ENCODE measurements around the gene PWWP2B.

PWWP2B gene

DNA sequence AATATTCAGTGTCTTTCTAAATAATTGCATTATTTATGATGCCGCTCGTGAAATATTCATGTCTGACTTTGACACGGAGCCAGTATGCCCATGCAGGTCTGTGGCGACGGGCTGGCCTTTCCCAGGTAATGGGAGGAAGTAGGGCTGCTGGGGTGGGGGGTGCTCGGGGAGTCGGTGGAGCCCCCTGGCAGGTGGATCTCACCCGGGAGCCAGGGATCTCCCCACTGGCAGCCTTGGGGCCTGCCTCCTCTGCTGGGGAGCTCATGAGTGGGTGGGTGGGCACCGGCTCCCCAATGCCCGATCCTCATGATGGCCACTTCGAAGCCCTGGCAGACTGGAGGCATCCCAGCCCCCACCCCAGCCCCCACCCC is 52.8 kb downstream of the PWWP2B start:
- DNase-seq, result no peak

DNA sequence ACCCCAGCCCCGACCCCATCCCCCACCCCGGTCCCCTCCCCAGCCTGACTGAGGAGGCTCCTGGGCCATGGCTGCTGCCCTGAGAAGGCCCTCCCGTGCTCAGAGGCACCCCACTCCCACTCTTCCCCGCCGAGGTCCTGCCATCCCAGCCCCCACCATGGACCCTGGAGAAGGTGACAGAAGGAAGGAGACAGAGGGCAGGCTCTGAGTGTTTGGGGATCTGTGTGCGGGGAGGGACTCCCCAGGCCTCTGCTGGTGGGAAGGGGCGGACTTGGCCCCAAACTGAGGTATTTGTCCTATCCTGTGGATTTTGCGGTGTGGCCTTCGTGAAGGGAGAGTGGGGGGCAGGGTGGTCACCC is 53.4 kb downstream of the PWWP2B start:
- no peak for DNase-seq

DNA sequence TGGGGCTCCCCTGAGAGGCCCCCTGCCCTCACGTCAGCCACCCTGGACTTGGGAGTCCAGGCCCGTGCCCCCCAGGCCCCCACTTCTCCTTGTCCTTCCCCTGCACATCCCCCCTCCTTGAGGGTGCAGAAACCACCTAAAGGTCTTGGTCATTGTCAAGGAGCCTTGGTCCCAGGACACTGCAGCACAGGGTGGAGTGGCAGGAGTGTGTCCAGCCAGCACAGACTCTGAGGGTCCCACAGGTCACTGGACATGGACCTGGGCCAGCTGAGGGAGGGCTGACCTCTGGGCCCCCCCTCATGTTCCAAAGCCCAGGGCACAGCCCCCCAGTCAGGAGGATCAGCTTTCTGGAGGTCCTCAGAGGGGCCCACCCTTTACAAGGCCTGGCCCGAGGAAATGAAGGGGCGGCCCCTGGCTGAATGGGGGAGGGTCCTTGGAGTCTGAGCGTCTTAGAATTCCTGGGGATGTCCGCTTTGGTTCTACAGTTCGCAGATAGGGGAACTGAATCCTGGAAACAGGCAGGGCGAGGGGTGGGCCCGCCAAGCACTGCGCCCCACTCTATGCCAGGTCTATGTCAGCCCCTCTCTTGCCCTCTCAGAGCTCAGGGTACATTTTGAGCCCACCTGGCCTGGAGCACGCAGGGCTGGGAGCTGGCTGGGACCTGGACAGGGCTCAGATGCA is 54.0 kb downstream of the PWWP2B start:
- DNase-seq, result no peak

DNA sequence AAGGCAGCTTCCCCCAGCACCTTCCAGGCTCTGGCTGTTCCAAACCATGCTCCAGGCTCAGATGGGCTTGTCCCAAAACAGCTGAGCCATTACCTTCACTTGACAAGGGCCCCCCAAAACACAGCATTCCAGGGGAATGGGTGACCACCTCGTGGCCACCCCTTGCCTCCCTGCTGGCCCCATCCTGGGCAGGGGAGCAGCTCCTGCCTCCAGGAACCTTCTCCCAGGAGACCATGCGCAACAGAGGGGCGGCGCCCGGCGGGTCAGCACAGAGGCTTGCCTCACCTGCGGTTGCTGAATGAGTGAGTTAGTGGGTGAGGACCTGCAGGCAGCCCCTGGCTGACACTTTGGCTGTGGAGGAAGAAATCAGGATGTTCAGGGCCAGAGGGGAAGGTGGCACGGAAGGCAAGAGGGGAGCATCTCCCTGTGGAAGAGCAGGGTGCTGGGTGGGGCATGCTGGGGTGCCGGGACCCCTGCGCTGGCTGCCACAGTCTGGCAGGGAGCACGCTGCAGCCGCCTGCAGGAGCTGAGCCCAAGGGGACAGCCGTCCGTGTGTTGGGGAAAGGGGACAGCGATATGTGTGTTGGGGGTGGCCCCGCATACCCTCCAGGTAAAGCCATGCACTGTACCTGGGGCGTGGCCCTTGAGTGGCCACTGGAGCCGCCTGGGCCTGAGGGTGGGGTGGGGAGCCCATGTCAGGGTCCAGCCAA is 54.7 kb downstream of the PWWP2B start:
- no peak for DNase-seq

DNA sequence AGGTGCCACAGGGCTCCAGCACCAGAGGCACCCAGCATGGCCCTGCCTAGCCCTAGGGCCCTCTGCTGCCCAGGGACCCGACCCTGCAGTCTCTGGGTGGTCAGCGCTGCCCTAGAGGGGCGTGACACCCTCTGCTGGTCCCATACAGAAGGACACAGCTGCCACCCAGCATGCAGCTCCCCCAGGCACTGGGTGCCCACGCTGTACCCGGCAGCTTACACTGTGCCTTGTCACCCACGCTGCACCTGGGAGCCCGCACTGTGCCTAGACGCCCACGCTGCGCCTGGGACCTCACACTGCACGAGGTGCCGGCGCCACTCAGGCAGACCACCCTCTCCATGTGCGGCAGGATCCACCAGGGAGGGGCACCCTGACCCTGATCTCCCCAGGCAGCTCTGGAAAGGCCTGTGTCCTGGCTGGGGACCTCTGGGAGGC is 55.2 kb downstream of the PWWP2B start:
- peak; percentile 36 for DNase-seq

DNA sequence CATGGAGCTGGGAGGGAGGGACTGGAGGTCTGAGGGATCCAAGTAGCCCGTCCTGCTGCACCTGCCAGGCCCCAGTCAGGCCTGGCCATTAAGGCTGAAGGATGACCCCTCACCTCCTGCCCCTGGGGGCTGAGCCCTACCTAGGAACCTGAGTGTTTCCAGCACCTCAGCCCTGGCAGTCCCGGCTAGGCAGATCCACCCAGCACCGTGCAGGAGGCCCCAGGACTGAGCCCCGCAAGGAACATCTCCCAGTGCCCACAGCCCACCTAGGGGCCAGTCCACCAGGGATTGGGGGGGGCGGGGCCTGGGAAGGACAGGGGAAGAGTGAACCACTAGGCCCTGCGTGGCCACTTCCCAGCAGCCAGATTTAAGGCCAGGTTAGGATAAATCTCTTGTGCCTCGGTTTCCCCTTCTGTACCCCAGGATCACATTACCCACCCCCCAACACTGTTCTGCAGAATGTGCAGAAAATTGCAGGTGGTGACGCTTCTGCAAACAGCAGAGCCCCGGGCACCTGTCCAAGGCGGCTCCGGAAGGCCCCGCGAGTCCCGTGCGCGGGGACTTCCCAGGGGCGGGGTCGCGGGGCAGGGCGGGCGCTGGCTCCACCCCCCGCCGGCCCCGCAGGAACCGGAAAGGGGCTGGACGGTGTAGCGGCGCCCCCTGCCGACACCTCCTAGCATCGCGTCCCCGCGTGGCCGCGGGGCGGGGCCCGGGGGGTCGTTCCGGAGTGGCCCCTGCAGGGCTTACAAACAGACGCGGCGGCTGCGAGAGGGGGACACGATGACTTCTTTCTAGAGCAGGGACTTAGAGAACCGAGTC is 55.9 kb downstream of the PWWP2B start:
- peak; percentile 88 for DNase-seq

DNA sequence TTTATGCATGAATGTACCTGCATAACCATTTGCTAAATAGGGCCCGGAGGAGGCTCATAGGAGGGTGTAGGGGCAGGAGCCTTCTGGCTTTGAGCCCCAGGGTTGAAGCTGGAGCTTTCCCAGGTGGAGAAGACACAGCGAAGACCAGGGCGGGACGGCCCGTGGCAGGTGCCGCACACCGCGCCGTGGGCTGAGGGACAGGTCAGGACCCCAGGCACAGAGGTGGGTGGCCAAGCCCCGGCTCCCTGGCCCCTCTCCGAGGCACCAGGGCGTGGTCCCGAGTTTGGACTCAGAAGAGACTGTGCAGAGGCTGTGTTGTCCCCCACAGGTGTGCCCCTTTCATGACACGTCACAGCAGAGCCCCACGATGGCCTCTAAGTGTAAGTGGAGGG is 56.5 kb downstream of the PWWP2B start:
- no peak for DNase-seq

DNA sequence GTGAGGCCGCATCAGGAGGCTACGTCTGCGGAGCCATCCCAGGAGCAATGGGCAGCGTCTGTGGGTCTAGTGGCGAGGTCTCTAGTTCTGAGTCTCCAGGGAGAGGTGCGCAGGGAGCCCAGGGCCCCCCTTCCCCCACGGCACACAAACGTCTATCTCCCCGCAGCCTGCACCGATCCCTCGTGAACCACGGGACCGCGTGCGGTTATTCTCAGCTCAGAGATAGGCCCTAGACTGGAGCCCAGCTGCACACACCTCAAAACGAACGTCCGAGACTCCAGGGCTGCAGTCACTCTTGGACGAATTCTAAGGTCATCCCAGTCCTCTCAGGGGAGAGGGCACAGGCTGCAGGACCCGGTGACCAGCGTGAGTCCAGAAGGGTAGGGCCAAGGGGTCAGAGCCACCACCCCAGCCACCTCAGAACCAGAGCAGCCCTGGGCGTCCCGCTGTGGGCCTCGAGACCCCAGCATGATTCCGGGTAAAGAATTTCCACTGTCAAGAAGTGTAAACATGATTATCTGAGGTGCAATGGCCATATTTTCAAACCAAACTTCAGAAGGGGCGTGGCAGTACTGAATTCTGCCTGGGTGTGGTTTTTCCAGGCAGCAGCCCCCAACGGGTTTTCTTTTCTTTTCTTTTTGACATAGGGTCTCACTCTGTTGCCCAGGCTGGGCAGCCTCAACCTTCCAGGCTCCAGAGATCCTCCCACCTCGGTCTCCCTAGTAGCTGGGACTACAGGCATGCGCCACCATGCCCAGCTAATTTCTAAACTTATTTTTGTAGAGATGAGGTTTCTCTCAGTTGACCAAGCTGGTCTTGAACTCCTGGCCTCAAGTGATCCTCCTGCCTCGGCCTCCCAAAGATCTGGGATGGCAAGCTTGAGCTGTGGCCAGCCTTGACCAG is 57.5 kb downstream of the PWWP2B start:
- no peak for DNase-seq

DNA sequence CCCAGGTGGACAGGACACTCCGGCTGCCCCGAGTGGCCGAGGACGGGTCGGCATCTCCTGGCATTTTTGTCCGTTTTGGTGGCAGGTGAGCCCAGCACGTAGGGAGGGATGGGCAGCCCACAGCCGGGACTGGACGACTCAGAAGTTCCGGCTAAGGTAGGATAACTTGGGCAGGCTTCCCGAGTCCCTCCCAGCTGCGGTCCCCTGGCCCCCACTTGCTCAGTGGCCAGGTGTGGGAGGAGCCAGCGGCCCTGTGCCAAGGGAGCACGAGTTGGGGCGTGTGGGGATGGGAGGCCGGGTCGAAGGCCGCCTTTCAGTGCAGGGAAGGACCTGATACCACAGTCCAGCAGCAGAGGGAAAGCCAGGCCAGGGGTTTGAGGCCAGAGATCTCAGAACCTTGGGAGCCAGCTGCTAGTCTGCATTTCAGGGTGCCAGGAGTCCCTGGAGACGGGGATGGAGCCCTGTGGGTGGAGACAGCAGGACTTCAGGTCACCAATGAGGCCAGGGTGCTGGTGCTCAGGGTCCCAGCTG is 58.5 kb downstream of the PWWP2B start:
- DNase-seq, result no peak

DNA sequence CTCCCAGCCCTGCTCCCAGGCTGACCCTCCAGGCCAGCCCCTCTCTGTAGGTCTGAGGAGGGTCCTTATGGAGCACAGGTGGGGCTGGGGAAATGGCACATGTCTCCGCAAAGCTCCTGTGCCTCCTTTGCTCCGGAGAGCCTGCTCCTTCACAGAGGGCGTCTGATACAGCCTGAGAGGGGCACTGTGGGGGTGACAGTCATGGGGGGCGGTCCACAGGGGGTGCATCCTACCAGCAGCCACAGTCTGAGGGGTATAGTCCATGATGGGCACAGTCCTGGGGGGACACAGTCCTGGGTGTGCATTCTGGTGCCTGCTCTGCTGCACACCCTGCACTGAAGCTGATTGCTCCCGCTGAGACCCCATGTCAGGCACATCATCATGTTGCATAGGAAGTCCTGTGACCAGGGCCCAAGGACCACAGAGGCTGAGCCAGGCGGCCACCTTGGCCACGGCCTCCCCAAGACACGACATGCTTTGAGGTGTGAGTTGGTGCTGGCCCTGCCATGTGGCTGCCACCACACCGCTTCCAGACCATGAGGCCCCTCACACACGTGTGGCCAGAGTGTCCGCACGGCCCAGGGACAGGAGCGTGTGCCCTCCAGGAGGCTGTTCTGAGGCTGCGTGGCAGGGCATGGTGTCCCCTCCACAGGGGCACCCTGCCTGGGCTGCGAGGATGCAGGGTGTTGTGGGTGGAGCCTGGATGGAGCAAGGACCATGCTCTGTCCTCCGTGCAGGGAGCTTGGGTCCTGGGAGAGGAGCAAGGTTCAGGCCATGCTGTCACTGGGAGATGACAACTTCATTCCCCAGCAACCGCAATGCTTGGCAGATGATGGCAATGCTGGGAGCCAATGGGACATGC is 59.2 kb downstream of the PWWP2B start:
- no peak for DNase-seq

DNA sequence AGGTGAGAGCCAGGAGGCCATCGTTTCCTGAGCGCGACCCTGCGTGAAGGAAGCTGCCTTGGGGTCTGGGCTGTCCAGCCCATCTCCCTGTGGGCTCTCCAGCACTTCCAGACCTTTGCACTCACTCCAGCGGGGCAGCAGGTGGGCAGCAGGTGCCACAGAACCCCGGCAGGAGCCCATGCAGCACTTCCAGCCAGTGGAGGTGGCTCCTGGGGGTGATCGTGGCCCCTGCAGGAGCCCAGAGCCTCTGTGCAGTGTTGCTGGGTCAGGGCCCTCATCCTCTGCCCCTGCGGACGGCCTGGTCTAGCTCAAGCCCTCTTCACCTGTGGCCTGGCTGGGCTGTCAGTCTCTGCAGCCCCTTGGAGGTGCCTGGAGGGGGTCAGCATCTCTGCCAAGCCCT is 59.9 kb downstream of the PWWP2B start:
- no peak for DNase-seq

DNA sequence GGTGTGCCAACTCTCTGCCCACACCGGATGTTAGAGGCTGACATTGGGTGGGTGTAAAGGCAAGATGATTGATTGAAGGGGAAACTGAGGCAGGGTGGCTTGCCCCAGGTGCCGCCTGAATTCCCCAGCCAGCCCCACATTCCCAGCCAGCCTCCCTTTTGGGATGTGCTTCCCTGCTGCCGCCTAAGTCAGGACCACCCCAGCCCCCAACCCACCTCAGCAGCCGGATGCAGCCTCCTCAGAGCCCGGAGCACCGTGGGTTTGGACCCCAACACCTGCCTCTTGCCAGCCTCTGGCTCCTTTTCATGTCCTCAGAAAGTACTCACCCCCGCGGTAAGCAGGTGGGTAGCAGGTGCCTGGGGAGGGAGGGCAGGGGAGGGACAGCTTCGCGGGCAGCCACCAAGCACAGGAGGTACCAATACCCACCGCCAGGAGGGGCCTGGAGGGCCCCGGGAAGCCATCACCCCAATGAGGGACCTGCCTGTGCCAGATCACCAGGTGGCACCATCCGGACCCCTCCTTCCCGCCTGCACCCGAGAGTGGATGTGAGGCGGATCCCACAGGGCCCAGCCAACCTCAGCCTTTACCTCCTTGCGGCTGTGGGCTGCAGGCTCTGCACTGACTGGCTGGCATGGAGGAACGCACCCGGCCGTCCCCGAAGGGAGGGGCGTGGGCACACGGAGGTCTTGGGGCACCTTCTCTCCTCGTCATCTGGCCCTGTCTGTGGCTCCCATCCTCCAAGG is 60.5 kb downstream of the PWWP2B start:
- no peak for DNase-seq

DNA sequence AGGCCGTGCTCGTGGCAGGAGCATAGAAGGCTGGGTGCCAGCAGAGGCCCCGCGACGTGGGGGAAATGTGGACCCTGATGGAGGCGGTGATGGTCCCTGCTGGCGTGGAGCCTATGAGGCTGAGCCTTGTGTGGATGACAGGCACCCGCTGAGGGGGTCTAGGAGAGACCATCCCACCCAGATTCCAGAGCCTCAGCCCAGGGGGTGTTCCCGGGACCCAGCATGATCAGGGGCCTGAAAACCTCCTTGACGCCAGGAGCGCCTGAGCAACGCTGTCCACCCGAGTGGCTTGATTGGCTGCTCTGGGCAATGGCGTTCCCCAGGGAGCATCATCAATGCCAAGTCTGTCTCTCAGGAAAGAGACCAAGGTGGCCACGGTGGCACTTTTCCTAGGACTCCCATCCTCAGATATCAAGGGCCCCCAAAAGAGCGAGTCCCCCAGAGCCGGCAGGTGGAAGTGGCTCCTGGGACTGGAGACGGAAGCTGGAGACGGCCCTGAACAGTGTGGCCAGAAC is 61.1 kb downstream of the PWWP2B start:
- no peak for DNase-seq

DNA sequence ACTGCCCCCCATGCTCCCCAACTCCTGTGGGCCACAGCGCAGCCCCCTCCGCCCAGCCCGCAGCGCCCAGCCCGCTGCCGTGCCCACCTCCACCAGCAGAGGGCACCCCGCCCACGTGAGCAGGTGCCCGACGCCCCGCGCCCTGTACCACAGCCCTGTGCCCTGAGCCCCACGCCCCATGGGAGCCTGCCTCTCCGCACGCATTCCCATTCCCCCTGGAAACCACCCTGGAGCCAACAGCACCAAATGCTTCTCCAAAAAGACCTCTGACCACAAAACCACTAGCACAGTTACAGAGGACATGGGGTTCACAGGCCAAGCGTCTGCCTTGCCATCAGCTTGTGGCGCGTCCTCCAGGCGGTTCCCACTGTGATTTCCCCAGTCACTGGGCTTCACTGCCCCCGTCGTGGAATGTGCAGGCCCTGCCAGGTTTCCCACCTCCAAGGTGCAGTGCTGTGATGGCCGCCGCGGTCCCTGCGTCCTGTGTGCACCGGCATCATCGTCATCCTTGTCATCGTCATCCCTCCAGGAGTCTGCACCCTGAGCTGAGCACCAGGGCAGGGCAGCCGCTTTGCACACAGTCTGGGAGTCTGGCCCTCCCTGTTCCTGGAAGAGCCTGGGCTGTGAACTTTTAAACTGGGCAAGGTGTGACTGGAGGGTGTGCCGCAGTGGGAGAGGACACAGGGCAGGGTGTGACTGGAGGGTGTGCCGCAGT is 61.7 kb downstream of the PWWP2B start:
- peak; percentile 66 for DNase-seq

DNA sequence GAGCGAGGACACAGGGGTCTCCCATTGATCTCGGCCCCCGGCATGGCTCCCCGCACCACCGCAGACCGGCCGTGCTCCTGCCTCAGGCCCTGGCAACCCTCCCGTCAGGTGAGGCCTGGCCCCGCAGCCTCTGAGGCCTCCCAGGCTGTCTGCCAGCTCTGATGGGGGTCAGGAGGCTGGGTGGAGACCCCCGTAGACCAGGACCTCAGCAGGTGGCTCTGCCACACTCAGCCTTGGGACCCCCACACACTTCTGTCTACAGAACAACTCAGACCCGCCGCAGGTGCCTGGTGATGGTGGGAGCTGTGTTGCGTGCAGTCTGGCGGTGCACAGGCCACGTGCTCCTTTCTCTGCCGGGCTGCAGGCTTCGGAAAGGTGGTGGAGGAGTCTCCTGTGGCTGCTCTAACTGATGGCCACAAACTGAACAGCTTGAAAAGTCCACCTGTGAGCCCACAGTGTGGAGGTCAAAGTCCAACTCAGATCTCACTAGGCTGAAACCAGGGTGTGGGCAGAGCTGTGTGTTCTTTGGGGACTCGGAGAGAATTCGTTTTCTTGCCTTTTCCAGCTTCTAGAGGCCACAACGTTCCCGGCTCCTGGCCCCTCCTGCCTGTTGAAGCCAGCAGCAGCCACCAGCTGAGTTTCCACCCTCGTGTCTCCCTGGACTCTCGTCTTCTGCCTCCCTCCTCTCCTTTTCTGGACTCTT is 62.5 kb downstream of the PWWP2B start:
- no peak for DNase-seq

DNA sequence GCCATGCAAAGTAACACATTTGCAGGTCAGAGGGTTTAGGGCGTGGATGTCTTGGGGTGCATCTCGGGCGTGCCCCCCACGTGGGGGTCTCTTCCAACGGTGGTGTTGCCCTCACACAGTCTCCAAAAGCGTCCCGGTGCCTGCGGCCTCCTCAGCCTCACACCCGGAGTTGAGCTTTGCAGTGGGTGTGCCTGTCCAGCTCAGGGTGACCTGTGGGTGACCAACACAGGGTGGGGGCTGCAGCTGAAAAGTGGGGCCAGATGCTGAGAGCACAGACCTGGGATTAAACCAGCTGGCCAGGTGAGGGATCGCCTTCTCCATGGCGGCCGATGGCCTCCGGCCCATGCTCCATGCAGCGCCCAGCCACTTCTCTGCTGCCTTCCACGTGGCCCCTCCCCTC is 63.1 kb downstream of the PWWP2B start:
- DNase-seq, result no peak

DNA sequence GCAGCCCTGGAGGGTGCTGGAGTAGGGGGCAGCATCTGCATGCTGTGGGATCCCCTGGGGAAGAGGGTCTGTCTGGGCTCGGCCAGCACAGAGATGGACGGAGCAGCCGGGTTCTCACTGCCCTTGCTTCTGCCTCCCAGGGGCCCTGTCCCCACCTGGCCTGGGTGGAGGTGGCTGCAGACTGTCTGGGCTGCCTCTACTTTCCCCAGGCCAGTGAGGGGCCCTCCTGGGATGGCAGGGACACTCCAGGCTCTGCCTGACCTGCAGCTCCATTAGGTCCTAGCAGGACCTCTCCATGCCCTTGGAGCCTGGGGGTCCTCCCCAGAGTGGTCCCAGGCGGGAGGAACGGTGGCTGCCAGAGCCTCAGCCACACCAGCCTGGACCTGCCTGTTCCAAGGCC is 63.7 kb downstream of the PWWP2B start:
- no peak for DNase-seq

DNA sequence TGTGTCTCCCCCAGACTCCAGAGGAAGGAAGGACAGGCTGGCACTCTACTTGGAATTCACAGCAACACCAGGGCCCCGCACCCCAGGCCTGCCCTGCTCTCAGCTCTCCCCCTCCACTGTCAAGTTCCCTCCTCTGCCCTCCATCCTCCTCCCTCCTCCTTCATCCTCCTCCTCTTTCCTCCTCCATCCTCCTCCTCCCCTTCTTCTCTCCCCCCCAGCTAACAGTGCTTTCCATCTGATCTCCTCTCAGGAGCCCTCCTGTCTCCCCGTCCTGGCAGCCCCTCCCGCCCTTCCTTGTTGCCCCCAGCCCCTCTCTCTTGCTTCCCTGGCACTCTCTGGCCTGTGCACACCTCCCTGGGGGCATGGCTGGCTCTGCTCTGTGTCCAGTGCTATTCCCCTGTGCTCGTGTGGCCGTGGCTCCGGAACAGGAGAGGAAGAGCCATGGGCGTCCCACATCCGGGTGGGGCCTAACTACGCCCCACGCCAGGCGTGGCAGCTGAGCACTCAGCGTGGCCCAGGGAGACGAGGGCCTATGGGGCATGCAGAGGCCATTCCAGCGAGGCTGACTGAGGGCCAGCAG is 64.2 kb downstream of the PWWP2B start:
- no peak for DNase-seq

DNA sequence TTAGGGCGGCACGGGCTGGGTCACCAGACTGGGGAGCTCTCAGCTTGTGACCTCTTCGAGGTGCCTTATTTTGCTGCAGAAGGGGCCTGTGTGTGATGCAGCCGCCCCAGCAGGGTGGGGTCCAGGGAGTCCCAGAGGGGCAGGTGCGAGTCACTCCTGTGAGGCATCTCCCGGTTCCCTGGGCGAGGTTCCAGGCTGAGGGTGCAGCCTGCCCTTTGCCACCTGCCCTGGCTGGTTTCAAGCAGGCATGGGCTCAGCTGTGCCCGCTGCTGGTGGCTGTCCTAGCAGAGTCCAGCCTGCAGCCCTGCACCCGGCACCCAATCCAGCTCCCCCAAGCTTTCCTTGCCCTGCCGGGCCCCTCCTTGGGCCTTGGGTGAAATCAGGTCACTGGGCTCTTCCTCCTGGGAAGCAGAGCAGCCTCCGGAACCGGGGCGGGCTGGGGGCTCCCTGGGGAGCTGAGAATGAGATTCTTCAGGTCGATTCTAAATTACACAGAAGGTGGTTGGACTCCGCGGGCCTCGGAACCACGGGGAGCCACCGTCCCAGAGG is 64.8 kb downstream of the PWWP2B start:
- no peak for DNase-seq
